Endodermal cell (in vitro differentiated cells): ENCODE data around the gene MYO1F. TPM values are rescaled to one million over a fixed set of nuclear protein-coding genes. Genes with fewer than 3 reads are reported as not detected.
"Not testable (repeated sequence)": the region's sequence is repeated elsewhere in the genome, so short reads cannot be mapped to it uniquely, and the experiment has no call there.

Experiments used
- DNase-seq: peaks from one replicate; pipeline ENCODE4 v3.0.0-alpha.2; 2017
- H3K27ac ChIP-seq: 2 replicates; pipeline ENCODE4 v1.5.1; 2013; ENCODE audit warnings: mild to moderate bottlenecking, low read depth, low read length, moderate library complexity
- H3K27me3 ChIP-seq: 2 replicates; pipeline ENCODE4 v1.6.1; 2013; ENCODE audit warnings: mild to moderate bottlenecking, low read length, moderate library complexity; ENCODE audit not compliant: insufficient read depth, control insufficient read depth, poor library complexity, severe bottlenecking
- H3K36me3 ChIP-seq: 2 replicates; pipeline ENCODE4 v1.7.0; 2013; ENCODE audit warnings: mild to moderate bottlenecking, low read length, moderate library complexity; ENCODE audit not compliant: control insufficient read depth, insufficient read depth
- H3K4me1 ChIP-seq: one replicate; pipeline ENCODE4 v1.7.0; 2013; ENCODE audit warnings: low read length; ENCODE audit not compliant: control insufficient read depth, insufficient read depth
- H3K4me3 ChIP-seq: 2 replicates; pipeline ENCODE4 v1.5.1; 2013; ENCODE audit warnings: mild to moderate bottlenecking, low read length, moderate library complexity
- H3K9ac ChIP-seq: 2 replicates; pipeline ENCODE4 v1.6.1; 2013; ENCODE audit warnings: mild to moderate bottlenecking, low read length, moderate library complexity; ENCODE audit not compliant: poor library complexity, severe bottlenecking; ENCODE audit errors: extremely low read depth
- H3K9me3 ChIP-seq: 2 replicates; pipeline ENCODE4 v1.6.1; 2013; ENCODE audit warnings: mild to moderate bottlenecking, low read length, moderate library complexity; ENCODE audit not compliant: control insufficient read depth
- H3K27ac Mint-ChIP-seq: 2 replicates; pipeline ENCODE4 v1.8.0; 2020; ENCODE audit warnings: mixed read lengths
- H3K27me3 Mint-ChIP-seq: 2 replicates; pipeline ENCODE4 v1.8.0; 2021; ENCODE audit warnings: mild to moderate bottlenecking, mixed read lengths; ENCODE audit not compliant: insufficient read depth
- H3K36me3 Mint-ChIP-seq: 2 replicates; pipeline ENCODE4 v1.8.0; 2020; ENCODE audit warnings: low read depth, mixed read lengths
- H3K4me1 Mint-ChIP-seq: 2 replicates; pipeline ENCODE4 v1.8.0; 2020; ENCODE audit warnings: mixed read lengths
- H3K4me3 Mint-ChIP-seq: 2 replicates; pipeline ENCODE4 v1.8.0; 2020; ENCODE audit warnings: mild to moderate bottlenecking, moderate library complexity, mixed read lengths
- H3K9me3 Mint-ChIP-seq: 2 replicates; pipeline ENCODE4 v1.8.0; 2020; ENCODE audit warnings: mild to moderate bottlenecking, mixed read lengths
- CTCF ChIP-seq: fragments of 200-600 bp; sonication (generic); conservative IDR thresholded peaks from 2 replicates; pipeline ENCODE4 v1.5.0; 2021; ENCODE audit warnings: antibody characterized with exemption, mild to moderate bottlenecking
- WGBS, 2 experiments: methylation state at CpG; one replicate each; pipeline versions ENCODE4 v1.1.5 to v1.1.7; 2013; ENCODE audit warnings: missing lambda C conversion rate in 2 of 2, mixed read lengths in 1 of 2; ENCODE audit not compliant: insufficient coverage in 1 of 2, insufficient read length in 1 of 2; 5-methylcytosine and 5-hydroxymethylcytosine counted together
- total RNA-seq, 2 donors: library from RNA; stranded (reverse); fragmentation: NEBNext Ultra II Directional in 1 of 2; extraction: Animal tissue kit (Norgen Biotek cat#: 25700) in 1 of 2; gene quantifications; 2 replicates in 1 of 2; 3 replicates in 1 of 2; pipeline ENCODE4 v1.2.1, GENCODE V29; 2021

Gene MYO1F
- total RNA-seq, 2 donors from 2014 or later: 0.57 to 1.1 TPM

- Mint-ChIP-seq H3K9me3 (no peaks in the 10 kb centered on the region), H3K27ac (no peak overlapping the region)
These were observed 41.5 kb upstream of the MYO1F start for GRCh38 chr19:8618751-8619150.

GRCh38 chr19:8617984-8618383 is 40.7 kb upstream of the MYO1F start:
- Mint-ChIP-seq H3K27ac (no peak overlapping the region), H3K9me3 (no peaks in the 10 kb centered on the region), H3K27me3 (peaks cover 3% of the 10 kb centered on the region), H3K4me1 (no peaks in the 10 kb centered on the region), H3K4me3 (no peak overlapping the region), H3K36me3 (no peaks in the 10 kb centered on the region)
- Histone ChIP-seq H3K27me3 (no peaks in the 10 kb centered on the region), H3K9me3 (no peaks in the 10 kb centered on the region), H3K4me1 (no peaks in the 10 kb centered on the region), H3K27ac (no peak overlapping the region), H3K4me3 (no peak overlapping the region), H3K36me3 (no peaks in the 10 kb centered on the region), H3K9ac (no peak overlapping the region)
- TF ChIP-seq CTCF: no peak
- WGBS, 2 experiments: 82 to 86% methylated on average over 1 to 4 of the region's 4 CpGs
- no peak for DNase-seq

More at GRCh38 chr19:8618751-8619150, 41.5 kb upstream of the MYO1F start:
- Mint-ChIP-seq H3K36me3 (no peaks in the 10 kb centered on the region), H3K4me3 (no peak overlapping the region), H3K27me3 (peaks cover 3% of the 10 kb centered on the region), H3K4me1 (no peaks in the 10 kb centered on the region)
- Histone ChIP-seq H3K27ac (no peak overlapping the region), H3K4me1 (no peaks in the 10 kb centered on the region), H3K9me3 (no peaks in the 10 kb centered on the region), H3K4me3 (no peak overlapping the region), H3K36me3 (no peaks in the 10 kb centered on the region), H3K27me3 (no peaks in the 10 kb centered on the region), H3K9ac (no peak overlapping the region)
- DNase-seq: no peak
- WGBS, 2 experiments: 76 to 86% methylated on average over 6 to 8 of the region's 8 CpGs
- no peak for TF ChIP-seq CTCF

- not testable (repeated sequence) for H3K4me3 Mint-ChIP-seq, H3K9ac ChIP-seq, DNase-seq, H3K4me1 ChIP-seq, H3K36me3 ChIP-seq, H3K27me3 ChIP-seq, H3K4me3 ChIP-seq, H3K27ac ChIP-seq, H3K27ac Mint-ChIP-seq, H3K4me1 Mint-ChIP-seq, H3K9me3 Mint-ChIP-seq, H3K9me3 ChIP-seq, H3K36me3 Mint-ChIP-seq, H3K27me3 Mint-ChIP-seq
- 84 to 100% methylated on average over 5 to 15 of the region's 15 CpGs for WGBS, 2 experiments
These were observed 40.1 kb upstream of the MYO1F start for GRCh38 chr19:8617325-8617724.

- H3K27me3 Mint-ChIP-seq: peaks cover 5% of the 10 kb centered on the region
- no peaks in the 10 kb centered on the region for H3K4me1 ChIP-seq
- no peaks in the 10 kb centered on the region for H3K9me3 ChIP-seq
- H3K27ac ChIP-seq: no peak overlapping the region
- H3K4me3 ChIP-seq: no peak overlapping the region
- TF ChIP-seq CTCF: no peak
- H3K4me3 Mint-ChIP-seq: no peak overlapping the region
- no peak overlapping the region for H3K9ac ChIP-seq
- H3K4me1 Mint-ChIP-seq: peaks cover 3% of the 10 kb centered on the region
- 89% methylated on average over 6 of the region's 6 CpGs; no CpG with 5 or more reads in 1 of the 2 experiments for WGBS, 2 experiments
- no peaks in the 10 kb centered on the region for H3K27me3 ChIP-seq
- H3K36me3 ChIP-seq: no peaks in the 10 kb centered on the region
- DNase-seq: no peak
- H3K27ac Mint-ChIP-seq: no peak overlapping the region
- no peaks in the 10 kb centered on the region for H3K36me3 Mint-ChIP-seq
- no peaks in the 10 kb centered on the region for H3K9me3 Mint-ChIP-seq
These were observed 39.6 kb upstream of the MYO1F start for GRCh38 chr19:8616861-8617260.
